HG03025 (cell line): ENCODE data around the gene ARID1B.

ENCODE experiments used
- ATAC-seq: cut with Tn5 transposase; IDR thresholded peaks from one replicate; pipeline ENCODE4 v1.9.1; 2021; ENCODE audit warnings: mild to moderate bottlenecking, moderate library complexity; ENCODE audit not compliant: unreplicated experiment, low FRiP score

Gene ARID1B

DNA sequence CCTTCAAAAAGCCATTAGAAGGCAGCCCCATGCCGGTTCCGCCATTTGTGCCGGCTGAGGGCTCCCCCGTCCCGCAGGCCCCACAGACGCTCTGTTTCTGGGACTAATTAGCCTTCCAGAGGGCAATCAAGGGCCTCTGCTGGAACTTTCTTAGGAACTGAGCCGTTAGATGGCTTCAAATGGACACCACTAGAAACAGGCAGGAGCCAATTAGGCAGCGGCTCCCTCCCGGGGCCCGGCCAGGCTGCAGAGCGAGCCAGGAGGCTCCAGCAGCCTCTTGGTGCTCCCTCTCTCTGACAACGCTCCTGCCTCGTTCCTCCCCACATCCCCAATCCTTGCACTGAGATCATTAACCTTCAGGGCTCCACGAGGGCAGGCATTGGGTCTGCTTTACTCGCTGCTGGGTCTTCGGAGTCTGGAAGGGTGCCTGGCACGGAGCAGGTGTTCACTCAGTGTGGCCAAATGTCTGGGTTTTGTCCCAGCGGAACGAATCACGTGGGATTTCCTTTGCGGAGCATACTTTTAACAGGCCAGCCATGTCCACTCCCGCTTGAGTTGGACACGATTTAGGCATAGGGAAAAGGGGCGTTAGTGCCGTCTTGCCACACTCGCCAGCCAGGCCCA is 447.9 kb downstream of the ARID1B start:
- ATAC-seq: no peak

DNA sequence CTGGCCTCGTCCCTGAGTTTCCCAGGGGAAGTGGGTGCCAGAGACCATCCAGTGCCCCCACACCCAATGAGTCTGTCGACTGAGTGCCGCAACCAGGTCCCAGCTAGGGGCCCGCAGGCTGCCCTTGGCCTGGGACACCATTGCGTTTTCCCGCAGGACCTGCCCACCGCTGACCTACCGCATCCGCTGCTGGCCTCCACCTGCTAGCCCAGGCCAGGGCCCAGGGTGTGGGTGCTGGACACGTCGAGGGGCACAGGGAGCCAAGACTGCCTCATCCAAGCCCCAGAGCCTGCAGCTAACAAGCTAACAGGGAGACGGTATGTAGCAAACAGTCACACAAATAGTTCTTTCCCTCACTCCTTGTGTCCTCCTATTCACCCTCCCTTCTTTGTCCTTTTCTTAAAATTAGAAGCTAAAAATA is 448.4 kb downstream of the ARID1B start:
- no peak for ATAC-seq

- ATAC-seq: no peak
These were observed 448.9 kb downstream of the ARID1B start for GRCh38 chr6:157226026-157226625.

GRCh38 chr6:157226761-157227160 is 449.6 kb downstream of the ARID1B start:
- ATAC-seq: no peak

DNA sequence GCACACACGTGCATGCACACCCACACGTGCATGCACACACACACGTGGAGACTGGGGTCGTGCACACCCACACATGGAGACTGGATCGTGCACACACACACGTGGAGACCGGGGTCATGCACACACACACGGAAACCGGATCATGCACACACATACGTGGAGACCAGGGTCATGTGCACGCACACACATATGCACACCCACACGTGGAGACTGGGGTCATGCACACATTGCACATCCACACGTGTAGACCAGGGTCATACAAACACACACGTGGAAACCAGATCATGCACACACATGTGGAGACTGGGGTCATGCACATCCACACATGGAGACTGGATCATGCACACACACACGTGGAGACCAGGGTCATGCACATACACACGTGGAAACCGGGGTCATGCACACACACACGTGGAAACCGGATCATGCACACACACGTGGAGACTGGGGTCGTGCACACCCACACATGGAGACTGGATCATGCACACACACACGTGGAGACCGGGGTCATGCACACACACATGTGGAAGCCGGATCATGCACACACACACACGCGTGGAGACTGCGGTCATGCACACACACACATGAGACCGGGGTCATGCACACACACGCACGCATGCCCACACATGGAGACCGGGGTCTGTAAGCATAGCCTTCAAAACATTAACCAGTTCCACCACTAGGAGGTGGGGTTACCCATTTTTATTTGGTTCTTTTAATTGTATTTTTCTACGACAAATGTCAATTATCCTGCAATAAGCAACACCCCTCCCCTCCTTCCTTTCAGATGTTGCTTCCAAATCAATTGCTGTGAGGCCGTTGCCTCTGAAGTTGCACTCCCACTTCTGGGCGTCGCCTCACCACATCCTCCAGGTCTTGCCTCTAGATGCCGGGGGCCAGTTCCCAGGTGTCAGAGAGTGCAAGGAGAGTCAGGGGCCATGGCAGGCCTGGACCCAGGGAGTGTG is 450.3 kb downstream of the ARID1B start:
- no peak for ATAC-seq

DNA sequence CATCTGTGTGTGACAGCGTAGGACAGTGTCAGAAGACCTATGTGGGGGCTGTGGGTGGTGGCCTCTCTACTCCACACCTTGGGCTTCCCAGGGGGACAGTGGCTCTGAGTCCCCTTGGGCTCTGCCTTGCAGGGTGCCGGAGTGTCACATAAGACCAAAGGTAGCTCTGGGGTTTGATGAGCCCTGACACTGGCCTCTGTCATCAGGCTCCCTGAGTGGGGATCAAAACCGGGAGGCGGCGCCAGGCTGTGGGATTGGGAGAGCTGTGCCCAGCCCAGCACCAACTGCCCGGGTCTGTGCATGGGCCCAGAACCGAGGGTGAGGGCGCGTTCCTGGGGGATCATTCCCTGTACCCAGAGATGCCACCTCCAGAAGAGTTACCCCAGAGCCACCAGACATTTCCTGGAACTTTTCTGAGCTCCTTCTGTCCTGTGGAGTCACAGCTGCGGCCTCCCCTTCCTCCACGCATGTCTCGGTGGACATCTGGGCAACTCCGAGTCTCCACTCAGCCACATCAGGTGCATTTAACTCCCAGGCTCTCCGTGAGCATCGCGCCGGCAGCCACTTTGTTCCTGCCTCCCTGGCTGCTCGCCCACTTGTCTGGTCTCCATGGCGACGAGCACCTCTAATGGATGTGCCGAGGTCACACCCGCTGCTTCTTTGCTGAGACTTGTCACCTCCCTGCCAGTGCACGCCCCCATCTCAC is 451.4 kb downstream of the ARID1B start:
- no peak for ATAC-seq

DNA sequence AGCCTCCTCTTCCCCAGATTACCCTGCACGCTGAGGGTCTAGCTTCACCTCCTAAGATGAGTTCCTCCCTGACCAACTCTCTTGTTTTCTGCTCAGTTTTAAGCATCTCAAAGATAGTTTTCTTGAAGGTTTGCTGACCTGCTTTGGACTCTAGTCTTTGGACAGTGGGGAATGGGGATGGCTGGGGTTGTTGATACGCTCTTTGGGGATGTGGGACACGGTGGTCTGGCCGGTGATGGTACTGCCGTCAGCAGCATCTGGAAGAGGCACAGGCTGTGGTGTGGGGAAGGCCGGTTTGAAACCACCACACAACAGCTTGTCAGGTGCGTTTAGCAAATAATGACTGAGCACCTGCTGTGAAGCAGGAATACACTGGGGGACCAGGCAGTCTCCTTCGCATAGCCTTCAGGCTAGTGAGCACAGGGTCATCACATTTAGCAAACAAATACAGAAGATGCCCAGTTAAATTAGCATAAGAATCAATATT is 452.0 kb downstream of the ARID1B start:
- no peak for ATAC-seq

DNA sequence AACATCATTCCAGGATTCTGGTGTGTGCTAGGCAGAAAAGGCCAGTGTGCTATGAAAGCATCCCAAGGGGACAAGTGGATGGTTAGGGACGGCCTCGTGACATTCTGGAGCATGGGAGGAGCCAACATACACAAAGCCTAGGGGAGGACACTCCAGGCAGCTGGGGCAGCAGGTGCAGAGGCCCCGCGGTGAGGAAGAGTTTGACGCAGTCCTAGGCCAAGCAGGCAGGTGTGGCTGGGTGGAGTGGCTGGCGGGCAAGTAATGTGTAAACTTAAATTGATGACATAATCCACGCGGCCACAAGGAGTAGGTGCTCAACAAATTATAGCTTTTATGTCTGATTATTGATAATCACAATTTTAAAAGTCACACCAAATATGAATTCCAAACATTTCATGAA is 452.5 kb downstream of the ARID1B start:
- ATAC-seq: no peak

GRCh38 chr6:157230910-157231309 is 453.7 kb downstream of the ARID1B start:
- ATAC-seq: no peak

GRCh38 chr6:157232161-157232895 is 455.1 kb downstream of the ARID1B start:
- ATAC-seq: no peak

GRCh38 chr6:157233156-157233555 is 456.0 kb downstream of the ARID1B start:
- ATAC-seq: no peak

- no peak for ATAC-seq
These were observed 456.5 kb downstream of the ARID1B start for GRCh38 chr6:157233686-157234085.

GRCh38 chr6:157235600-157236039 is 458.4 kb downstream of the ARID1B start:
- ATAC-seq: no peak

DNA sequence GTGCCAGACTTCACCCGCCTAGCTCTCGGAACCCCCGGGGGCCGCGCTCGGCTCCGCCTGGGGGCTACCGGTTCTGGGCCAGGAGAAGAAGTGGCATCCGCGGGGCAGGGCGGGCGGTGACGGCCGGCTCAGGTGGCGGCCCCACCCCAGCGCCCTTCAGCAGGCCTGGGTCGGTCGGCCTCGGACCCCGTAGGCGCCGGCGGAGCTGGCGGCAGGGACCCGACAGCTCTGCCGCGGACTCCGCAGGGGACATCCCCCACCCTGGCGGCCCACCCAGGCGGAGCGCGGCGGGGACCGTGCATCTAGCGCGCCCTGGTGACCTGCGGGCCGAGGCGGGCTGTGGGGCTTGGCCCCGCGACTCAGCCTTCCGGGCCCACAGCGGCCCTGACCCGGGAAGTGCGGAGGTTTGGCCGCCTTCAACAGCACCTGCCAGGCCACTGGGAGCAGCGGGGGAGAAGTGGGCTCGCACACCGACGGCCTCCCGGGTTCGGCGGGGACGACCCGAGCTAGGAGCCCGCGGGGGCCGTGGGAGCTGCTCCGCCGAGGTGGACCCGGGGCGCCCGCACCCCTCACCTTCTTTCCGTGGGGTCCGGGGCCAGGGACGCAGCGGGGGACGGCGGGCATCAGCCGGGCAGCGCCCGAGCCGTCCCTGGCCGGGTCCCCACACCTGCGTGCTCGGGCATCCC is 459.0 kb downstream of the ARID1B start:
- ATAC-seq: no peak

DNA sequence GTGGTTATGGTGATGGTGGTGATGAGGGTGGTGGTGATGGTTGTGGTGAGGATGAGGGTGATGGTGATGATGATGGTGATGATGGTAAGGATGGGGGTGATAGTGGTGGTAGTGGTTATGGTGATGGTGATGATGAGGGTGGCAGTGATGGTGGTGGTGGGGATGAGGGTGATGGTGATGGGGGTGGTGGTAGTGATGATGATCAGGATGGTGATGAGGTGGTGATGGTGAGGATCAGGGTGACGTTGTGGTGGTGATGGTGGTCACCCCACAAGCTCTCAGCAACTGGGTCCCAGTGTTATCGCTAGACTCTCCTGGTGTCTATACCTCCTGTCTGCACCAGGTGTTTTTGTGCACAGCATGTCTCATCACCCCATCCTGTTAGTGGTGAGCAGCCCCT is 461.2 kb downstream of the ARID1B start:
- ATAC-seq: no peak

DNA sequence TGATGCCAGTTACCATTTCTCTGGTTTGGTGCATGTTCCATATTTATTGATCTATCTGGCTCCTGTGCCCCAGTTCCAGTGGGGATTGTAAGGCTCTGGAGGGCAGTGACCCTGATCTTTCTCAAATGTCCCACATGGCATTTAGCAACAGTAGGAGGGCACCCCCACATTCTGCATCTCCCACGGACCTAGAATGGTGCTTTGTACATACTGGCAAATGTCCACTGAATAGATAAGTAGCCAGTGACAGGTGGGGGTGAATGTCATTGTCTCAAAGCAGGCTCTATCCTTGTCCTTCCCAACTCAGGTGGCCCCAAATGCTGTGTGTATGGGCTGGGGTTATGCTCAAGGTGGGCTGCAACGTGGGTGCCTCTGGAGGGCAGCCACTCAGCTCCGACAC is 462.0 kb downstream of the ARID1B start:
- no peak for ATAC-seq

DNA sequence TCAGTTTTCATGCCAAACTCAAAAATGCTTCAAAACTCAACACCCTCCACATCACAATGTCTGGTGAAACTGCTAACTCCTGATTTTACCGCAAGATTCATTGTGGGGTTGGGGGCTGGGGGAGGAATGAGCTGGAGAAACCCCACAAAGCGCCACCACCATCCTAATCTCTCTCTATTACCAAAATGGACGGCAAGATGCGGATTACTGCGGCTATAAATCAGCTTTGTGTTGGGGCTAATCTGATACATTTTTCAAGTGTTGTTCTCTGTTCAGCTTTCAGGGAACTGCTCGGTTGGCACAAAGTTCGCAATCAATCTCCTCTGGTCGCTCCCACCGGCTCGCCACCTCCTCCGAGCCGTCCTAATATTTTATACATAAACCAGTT is 462.5 kb downstream of the ARID1B start:
- no peak for ATAC-seq

GRCh38 chr6:157240059-157240959 is 463.1 kb downstream of the ARID1B start:
- ATAC-seq: no peak
